Spinal cord (tissue), 10 donors: Measurements from ENCODE around the gene GPX4. TPM values are rescaled to one million over a fixed set of nuclear protein-coding genes. Genes with fewer than 3 reads are reported as not detected.

Source experiments
- DNase-seq, 6 donors: peaks; one replicate each; pipeline versions ENCODE4 v3.0.0 to v3.0.0-alpha.2; 2013 to 2015; ENCODE audit warnings: low spot score in 6 of 6, low read depth in 4 of 6
- H3K27ac ChIP-seq: one replicate; pipeline ENCODE4 v1.5.1; 2013; ENCODE audit warnings: low read depth, low read length, control low read depth
- H3K27me3 ChIP-seq: one replicate; pipeline ENCODE4 v1.6.1; 2013; ENCODE audit warnings: low read length; ENCODE audit not compliant: control insufficient read depth, insufficient read depth
- H3K36me3 ChIP-seq: one replicate; pipeline ENCODE4 v1.6.1; 2013; ENCODE audit warnings: low read length; ENCODE audit not compliant: control insufficient read depth, insufficient read depth
- H3K4me1 ChIP-seq: one replicate; pipeline ENCODE4 v1.6.1; 2013; ENCODE audit warnings: low read length; ENCODE audit not compliant: control insufficient read depth, insufficient read depth
- H3K4me3 ChIP-seq: one replicate; pipeline ENCODE4 v1.5.1; 2013; ENCODE audit warnings: low read depth, low read length, control low read depth
- H3K9me3 ChIP-seq: one replicate; pipeline ENCODE4 v1.6.1; 2013; ENCODE audit warnings: low read length; ENCODE audit not compliant: control insufficient read depth, insufficient read depth
- WGBS: methylation state at CpG from one replicate; pipeline ENCODE4 v1.1.5; 2013; ENCODE audit warnings: missing lambda C conversion rate; ENCODE audit not compliant: insufficient coverage; 5-methylcytosine and 5-hydroxymethylcytosine counted together
- polyA plus RNA-seq, 2 donors: library from polyadenylated mRNA; unstranded; fragments of 120-200 nt; gene quantifications; one replicate each; pipeline ENCODE4 v1.2.1, GENCODE V29; 2013; ENCODE audit not compliant: insufficient read length in 2 of 2
- total RNA-seq, 2 donors: library from RNA; depleted of rRNA in 1 of 2; stranded (reverse); fragments of 120-200 nt in 1 of 2; fragments of >200 nt in 1 of 2; gene quantifications; one replicate each; pipeline versions ENCODE4 v1.2.3 to v1.2.4, GENCODE V29; 2013 to 2014
- donor health status: healthy.

Gene GPX4
- total and polyA plus RNA-seq, 4 donors: 123 to 452 (median 365) TPM

GRCh38 chr19:1068009-1069001 is 35.5 kb upstream of the GPX4 start:
- Histone ChIP-seq H3K27me3 (peaks cover 84% of the 10 kb centered on the region), H3K9me3 (no peaks in the 10 kb centered on the region), H3K36me3 (peaks cover 6% of the 10 kb centered on the region), H3K4me1 (peaks cover 35% of the 10 kb centered on the region), H3K4me3 (no peak overlapping the region), H3K27ac (no peak overlapping the region)
- WGBS: 89% methylated on average over 38 of the region's 45 CpGs
- DNase-seq: no peak

DNA sequence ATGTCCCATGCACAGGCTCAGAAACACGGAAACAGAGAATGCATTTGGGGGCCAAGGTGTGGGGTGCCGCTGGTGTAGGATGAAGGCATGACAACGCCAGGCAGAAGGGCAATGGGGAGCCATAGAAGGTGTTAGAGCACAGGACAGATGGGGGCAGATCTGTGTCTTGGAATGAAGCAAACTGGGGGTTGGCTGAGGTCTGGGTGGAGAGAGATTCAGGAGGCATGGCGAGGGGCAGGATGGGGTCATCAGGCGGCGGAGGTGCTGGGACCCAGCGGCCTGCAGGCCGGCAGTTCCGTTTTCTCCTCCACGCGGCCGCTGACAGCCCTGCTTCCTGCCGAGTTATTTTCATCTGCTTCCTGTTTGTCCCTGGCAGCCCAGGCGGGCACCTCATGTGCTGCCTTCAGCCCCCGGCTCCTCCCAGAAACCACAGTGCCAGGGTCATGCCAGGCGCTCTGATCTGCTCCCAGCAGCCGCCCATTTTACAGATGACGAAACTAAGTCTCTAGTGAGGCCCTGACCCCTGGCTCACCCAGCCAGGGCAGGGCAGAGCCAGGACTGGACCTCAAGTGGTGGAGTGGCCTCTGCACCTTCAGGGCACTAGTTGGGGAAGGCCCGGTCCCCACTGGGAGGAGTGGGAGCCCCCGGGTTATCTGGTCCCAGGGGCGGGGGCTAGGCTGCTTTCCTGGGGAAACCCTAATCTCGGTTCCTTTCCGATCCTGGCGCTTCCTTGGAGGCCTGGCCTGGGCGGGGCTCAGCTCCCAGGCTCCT is 34.6 kb upstream of the GPX4 start:
- Histone ChIP-seq H3K4me1 (peaks cover 36% of the 10 kb centered on the region), H3K27ac (no peak overlapping the region), H3K36me3 (peaks cover 2% of the 10 kb centered on the region), H3K9me3 (no peaks in the 10 kb centered on the region), H3K4me3 (no peak overlapping the region), H3K27me3 (peaks cover 79% of the 10 kb centered on the region)
- DNase-seq: no peak
- WGBS: 65% methylated on average over 25 of the region's 25 CpGs

- no peaks in the 10 kb centered on the region for H3K9me3 ChIP-seq
- no peak overlapping the region for H3K4me3 ChIP-seq
- H3K27me3 ChIP-seq: peaks cover 67% of the 10 kb centered on the region
- peaks cover 2% of the 10 kb centered on the region for H3K36me3 ChIP-seq
- WGBS: 5% methylated on average over 21 of the region's 21 CpGs
- peaks cover 27% of the 10 kb centered on the region for H3K4me1 ChIP-seq
- DNase-seq: no peak
- no peak overlapping the region for H3K27ac ChIP-seq
Observed at GRCh38 chr19:1070576-1070930, 33.2 kb upstream of the GPX4 start.

DNA sequence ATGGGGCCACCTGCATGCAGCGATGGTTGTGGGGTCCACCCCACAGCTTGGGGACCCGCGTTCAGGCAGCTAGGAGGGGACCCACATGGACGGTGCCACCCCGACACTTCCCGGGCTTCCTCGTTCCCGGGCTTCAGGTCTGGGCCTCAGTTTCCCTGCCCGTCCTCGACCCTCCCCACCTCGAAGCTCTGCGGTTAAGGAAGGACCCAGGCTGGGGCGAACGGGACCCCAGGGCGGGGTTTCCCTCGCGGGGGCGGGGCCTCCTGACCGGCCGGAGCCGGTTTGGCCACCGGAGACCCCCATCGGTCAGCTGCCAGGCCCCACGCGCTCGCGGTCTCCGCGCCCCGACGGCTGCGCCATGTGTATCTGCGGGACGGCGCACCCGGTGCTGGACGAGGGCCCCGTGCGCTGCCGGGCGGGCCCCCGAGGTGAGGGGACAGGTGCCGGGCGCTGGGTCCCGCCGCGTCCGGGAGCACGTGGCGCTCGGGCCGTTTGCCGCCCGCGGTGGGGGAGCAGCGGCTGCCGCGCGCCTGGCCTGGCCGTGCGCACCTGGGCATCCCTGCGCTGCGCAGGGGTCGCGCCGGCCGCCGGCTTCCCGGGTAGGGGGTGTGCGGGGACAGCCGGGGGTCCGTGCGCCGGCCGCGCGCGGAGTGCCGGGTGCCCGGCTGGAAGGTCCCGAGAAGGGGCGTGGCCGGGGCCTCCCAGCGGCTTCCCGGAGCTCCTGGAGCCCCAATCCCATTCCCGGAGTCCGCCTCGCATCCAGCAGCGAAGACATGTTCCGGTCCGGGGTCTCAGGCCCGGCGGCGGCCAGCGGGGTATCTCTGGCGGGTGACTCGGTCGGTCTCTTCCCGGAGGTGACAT is 32.6 kb upstream of the GPX4 start:
- no peak for DNase-seq
- H3K27me3 ChIP-seq: peaks cover 61% of the 10 kb centered on the region

GRCh38 chr19:1072371-1073015 is 31.3 kb upstream of the GPX4 start:
- Histone ChIP-seq H3K36me3 (peaks cover 2% of the 10 kb centered on the region), H3K4me3 (no peak overlapping the region), H3K27me3 (peaks cover 48% of the 10 kb centered on the region), H3K9me3 (no peaks in the 10 kb centered on the region), H3K4me1 (peaks cover 15% of the 10 kb centered on the region), H3K27ac (no peak overlapping the region)
- no peak for DNase-seq
- 90% methylated on average over 8 of the region's 11 CpGs for WGBS

More for the DNA sequence above, 32.6 kb upstream of the GPX4 start:
- H3K27ac ChIP-seq: no peak overlapping the region
- peaks cover 2% of the 10 kb centered on the region for H3K36me3 ChIP-seq
- no peaks in the 10 kb centered on the region for H3K9me3 ChIP-seq
- WGBS: 4% methylated on average over 99 of the region's 99 CpGs
- H3K4me1 ChIP-seq: peaks cover 27% of the 10 kb centered on the region
- H3K4me3 ChIP-seq: no peak overlapping the region

- peaks cover 40% of the 10 kb centered on the region for H3K27me3 ChIP-seq
- peaks cover 12% of the 10 kb centered on the region for H3K4me1 ChIP-seq
- DNase-seq: no peak
- no peak overlapping the region for H3K27ac ChIP-seq
- H3K4me3 ChIP-seq: no peak overlapping the region
- H3K9me3 ChIP-seq: no peaks in the 10 kb centered on the region
- 90% methylated on average over 30 of the region's 30 CpGs for WGBS
- peaks cover 2% of the 10 kb centered on the region for H3K36me3 ChIP-seq
Observed at GRCh38 chr19:1073063-1073955, 30.5 kb upstream of the GPX4 start.

DNA sequence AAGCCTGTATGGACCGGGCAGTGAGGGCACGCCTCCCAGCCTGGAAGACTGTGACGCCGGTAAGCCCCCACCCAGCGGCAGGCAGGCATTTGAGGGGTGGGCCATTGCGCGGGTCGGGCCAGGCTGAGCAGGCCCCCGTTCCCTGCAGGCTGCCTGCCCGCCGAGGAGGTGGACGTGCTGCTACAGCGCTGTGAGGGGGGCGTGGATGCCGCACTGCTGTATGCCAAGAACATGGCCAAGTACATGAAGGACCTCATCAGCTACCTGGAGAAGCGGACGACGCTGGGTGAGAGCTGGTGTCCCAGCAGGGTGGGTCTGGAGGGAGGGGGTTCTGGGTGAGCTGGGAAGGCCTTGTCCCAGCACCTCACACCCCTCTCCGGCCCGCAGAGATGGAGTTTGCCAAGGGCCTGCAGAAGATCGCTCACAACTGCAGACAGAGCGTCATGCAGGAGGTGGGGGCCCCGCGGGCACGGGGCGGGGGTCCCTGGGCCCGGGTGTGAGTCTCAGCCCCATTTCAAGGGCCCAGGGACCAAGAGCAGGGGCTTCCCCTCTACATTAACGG is 29.8 kb upstream of the GPX4 start:
- no peak for DNase-seq
- H3K9me3 ChIP-seq: no peaks in the 10 kb centered on the region
- peaks cover 2% of the 10 kb centered on the region for H3K36me3 ChIP-seq
- peaks cover 12% of the 10 kb centered on the region for H3K4me1 ChIP-seq
- H3K27ac ChIP-seq: no peak overlapping the region
- WGBS: 80% methylated on average over 25 of the region's 28 CpGs
- no peak overlapping the region for H3K4me3 ChIP-seq
- peaks cover 33% of the 10 kb centered on the region for H3K27me3 ChIP-seq

DNA sequence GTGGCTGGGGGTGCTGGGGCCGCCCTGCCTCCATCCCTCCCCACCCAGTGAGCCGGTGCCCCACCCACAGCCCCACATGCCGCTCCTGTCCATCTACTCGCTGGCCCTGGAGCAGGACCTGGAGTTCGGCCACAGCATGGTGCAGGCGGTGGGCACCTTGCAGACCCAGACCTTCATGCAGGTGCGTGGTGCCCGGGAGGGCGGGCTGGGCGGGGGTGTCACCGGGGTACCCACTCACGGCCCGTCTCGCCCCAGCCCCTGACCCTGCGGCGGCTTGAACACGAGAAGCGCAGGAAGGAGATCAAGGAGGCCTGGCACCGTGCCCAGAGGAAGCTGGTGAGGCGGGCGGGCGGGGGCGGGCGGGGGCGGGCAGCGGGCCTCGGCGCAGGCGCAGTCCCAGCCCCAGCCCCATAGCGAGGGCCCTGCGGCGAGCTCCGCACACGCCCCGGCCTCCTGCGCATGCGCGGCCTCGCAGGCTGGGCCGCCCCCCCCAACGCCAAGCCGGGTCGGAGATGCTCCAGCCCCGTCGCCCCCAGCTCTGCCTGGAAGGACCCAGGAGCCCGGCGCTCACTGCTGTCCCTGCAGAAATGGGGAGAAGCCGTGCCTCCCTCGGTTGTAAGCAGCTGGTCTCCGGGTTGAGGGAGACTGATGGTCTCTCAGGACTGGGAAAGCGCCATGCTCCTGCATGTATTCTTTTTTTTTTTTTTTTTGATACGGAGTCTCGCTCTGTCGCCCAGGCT is 29.1 kb upstream of the GPX4 start:
- H3K36me3 ChIP-seq: peaks cover 2% of the 10 kb centered on the region
- peaks cover 26% of the 10 kb centered on the region for H3K27me3 ChIP-seq
- WGBS: 87% methylated on average over 45 of the region's 54 CpGs
- peak in 1 of 6 donors; percentile 75 for DNase-seq
- no peak overlapping the region for H3K27ac ChIP-seq
- H3K9me3 ChIP-seq: no peaks in the 10 kb centered on the region
- peaks cover 12% of the 10 kb centered on the region for H3K4me1 ChIP-seq
- H3K4me3 ChIP-seq: no peak overlapping the region
